HepG2 (cell line): Measurements from ENCODE around the gene SPRED2. TPM values are rescaled to one million over a fixed set of nuclear protein-coding genes. Genes with fewer than 3 reads are reported as not detected.

ENCODE experiments used
- BORCS8-MEF2B ChIP-seq: sonication (generic); formaldehyde crosslinking; IDR thresholded peaks from 2 replicates; pipeline ENCODE4 v1.8.0; 2022; ENCODE audit warnings: mild to moderate bottlenecking, missing genetic modification reagents
- BRCA1 ChIP-seq: sonication (generic); formaldehyde crosslinking; IDR thresholded peaks from 2 replicates; pipeline ENCODE4 v1.4.0; 2020; ENCODE audit warnings: missing genetic modification reagents
- DDIT3 ChIP-seq: sonication (generic); formaldehyde crosslinking; IDR thresholded peaks from 2 replicates; pipeline ENCODE4 v1.4.0; 2020; ENCODE audit warnings: mild to moderate bottlenecking, missing genetic modification reagents
- HOXA5 ChIP-seq: sonication (generic); formaldehyde crosslinking; IDR thresholded peaks from 2 replicates; pipeline ENCODE4 v1.4.0; 2020; ENCODE audit warnings: missing genetic modification reagents
- HOXA9 ChIP-seq: sonication (generic); formaldehyde crosslinking; IDR thresholded peaks from 2 replicates; pipeline ENCODE4 v1.8.1; 2022; ENCODE audit warnings: missing genetic modification reagents, mild to moderate bottlenecking, moderate library complexity, borderline replicate concordance
- JARID2 ChIP-seq: sonication (generic); formaldehyde crosslinking; IDR thresholded peaks from 2 replicates; pipeline ENCODE4 v1.8.1; 2023; ENCODE audit warnings: missing genetic modification reagents, inconsistent platforms; ENCODE audit not compliant: insufficient replicate concordance
- JUND ChIP-seq: sonication (generic); formaldehyde crosslinking; IDR thresholded peaks from 2 replicates; pipeline ENCODE4 v1.8.0; 2022; ENCODE audit warnings: mild to moderate bottlenecking, missing genetic modification reagents
- MEF2D ChIP-seq: sonication (generic); formaldehyde crosslinking; IDR thresholded peaks from 2 replicates; pipeline ENCODE4 v1.5.1; 2020; ENCODE audit warnings: mild to moderate bottlenecking, missing genetic modification reagents
- MTA3 ChIP-seq: sonication (generic); formaldehyde crosslinking; IDR thresholded peaks from 2 replicates; pipeline ENCODE4 v1.4.0; 2020; ENCODE audit warnings: missing genetic modification reagents
- MXD4 ChIP-seq: IDR thresholded peaks from 2 replicates; pipeline ENCODE4 v1.6.1; 2016; ENCODE audit warnings: mild to moderate bottlenecking, missing biosample characterization, missing genetic modification reagents
- NAIF1 ChIP-seq: sonication (generic); formaldehyde crosslinking; IDR thresholded peaks from 2 replicates; pipeline ENCODE4 v1.5.0; 2020; ENCODE audit warnings: mild to moderate bottlenecking, missing genetic modification reagents, borderline replicate concordance
- NCOA2 ChIP-seq: sonication (generic); formaldehyde crosslinking; IDR thresholded peaks from 2 replicates; pipeline ENCODE4 v1.8.0; 2022; ENCODE audit warnings: inconsistent platforms
- NFIB ChIP-seq: sonication (generic); formaldehyde crosslinking; IDR thresholded peaks from 2 replicates; pipeline ENCODE4 v1.9.0; 2021; ENCODE audit warnings: missing genetic modification reagents, mild to moderate bottlenecking, borderline replicate concordance
- SIX4 ChIP-seq: sonication (generic); formaldehyde crosslinking; IDR thresholded peaks from 2 replicates; pipeline ENCODE4 v1.4.0; 2020; ENCODE audit warnings: missing genetic modification reagents
- STAG1 ChIP-seq: sonication (generic); formaldehyde crosslinking; IDR thresholded peaks from 2 replicates; pipeline ENCODE4 v1.4.0; 2020; ENCODE audit warnings: missing genetic modification reagents
- TOE1 ChIP-seq: sonication (generic); formaldehyde crosslinking; IDR thresholded peaks from 2 replicates; pipeline ENCODE4 v1.4.0; 2020; ENCODE audit warnings: mild to moderate bottlenecking, missing genetic modification reagents
- ZNF33A ChIP-seq: sonication (generic); formaldehyde crosslinking; IDR thresholded peaks from 2 replicates; pipeline ENCODE4 v1.5.1; 2020; ENCODE audit warnings: missing genetic modification reagents, mild to moderate bottlenecking, moderate library complexity, borderline replicate concordance
- ZNF33B ChIP-seq: sonication (generic); formaldehyde crosslinking; IDR thresholded peaks from 2 replicates; pipeline ENCODE4 v1.5.1; 2020; ENCODE audit warnings: mild to moderate bottlenecking, missing genetic modification reagents
- ZNF431 ChIP-seq: sonication (generic); formaldehyde crosslinking; IDR thresholded peaks from 2 replicates; pipeline ENCODE4 v1.9.0; 2022; ENCODE audit warnings: missing genetic modification reagents, low read depth, mild to moderate bottlenecking, borderline replicate concordance
- ZNF557 ChIP-seq: sonication (generic); formaldehyde crosslinking; IDR thresholded peaks from 2 replicates; pipeline ENCODE4 v1.4.0; 2020; ENCODE audit warnings: missing genetic modification reagents
- ZNF569 ChIP-seq: sonication (generic); formaldehyde crosslinking; IDR thresholded peaks from 2 replicates; pipeline ENCODE4 v1.5.0; 2020; ENCODE audit warnings: mild to moderate bottlenecking, missing genetic modification reagents, moderate library complexity, borderline replicate concordance
- ZNF670 ChIP-seq: sonication (generic); formaldehyde crosslinking; IDR thresholded peaks from 2 replicates; pipeline ENCODE4 v1.8.0; 2022; ENCODE audit warnings: mild to moderate bottlenecking, missing genetic modification reagents, borderline replicate concordance
- ZSCAN5A ChIP-seq: sonication (generic); formaldehyde crosslinking; IDR thresholded peaks from 2 replicates; pipeline ENCODE4 v1.8.0; 2022; ENCODE audit warnings: mild to moderate bottlenecking, missing genetic modification reagents, borderline replicate concordance
- ZSCAN9 ChIP-seq: IDR thresholded peaks from 2 replicates; pipeline ENCODE4 v1.6.1; 2016; ENCODE audit warnings: borderline replicate concordance
- polyA plus RNA-seq, 8 experiments: library from polyadenylated mRNA; depleted of rRNA in 3 of 8; stranded (reverse) in 7 of 8; unstranded in 1 of 8; fragments of >200 nt; fragmentation: Illumina TruSeq in 4 of 8; extraction: Trizol in 4 of 8; gene quantifications; 2 replicates each; pipeline versions ENCODE4 v1.2.1 to v1.2.3, GENCODE V29; 2011 to 2016; ENCODE audit warnings: low read depth in 4 of 8, missing spikeins in 1 of 8, mixed read lengths in 1 of 8; ENCODE audit not compliant: insufficient read depth in 1 of 8
- total RNA-seq, 5 experiments: library from RNA; depleted of rRNA; stranded (reverse); fragments of >200 nt; fragmentation: Illumina TruSeq; extraction: Trizol; gene quantifications; 2 replicates each; pipeline ENCODE4 v1.2.3, GENCODE V29; 2016; ENCODE audit warnings: low read depth in 1 of 5
- TF ChIP-seq, protein P1 (sequence below): IDR thresholded peaks from 2 replicates; pipeline ENCODE4 v1.6.1; 2016
- TF ChIP-seq, protein P2 (sequence below): sonication (generic); formaldehyde crosslinking; IDR thresholded peaks from 2 replicates; pipeline ENCODE4 v1.5.1; 2020; ENCODE audit warnings: missing genetic modification reagents, mild to moderate bottlenecking, borderline replicate concordance
- TF ChIP-seq, protein P3 (sequence below): sonication (generic); formaldehyde crosslinking; IDR thresholded peaks from 2 replicates; pipeline ENCODE4 v1.4.0; 2020; ENCODE audit warnings: mild to moderate bottlenecking, missing genetic modification reagents

SPRED2 gene
- total and polyA plus RNA-seq, 2 of the 13 experiments (the other 11 are each of a cell fraction or from before 2014, with no cell fraction given) = 13.0 to 37.0 TPM

GRCh38 chr2:65382776-65383357, 49.5 kb downstream of the SPRED2 start (continued):
- TF ChIP-seq, protein P1, sequence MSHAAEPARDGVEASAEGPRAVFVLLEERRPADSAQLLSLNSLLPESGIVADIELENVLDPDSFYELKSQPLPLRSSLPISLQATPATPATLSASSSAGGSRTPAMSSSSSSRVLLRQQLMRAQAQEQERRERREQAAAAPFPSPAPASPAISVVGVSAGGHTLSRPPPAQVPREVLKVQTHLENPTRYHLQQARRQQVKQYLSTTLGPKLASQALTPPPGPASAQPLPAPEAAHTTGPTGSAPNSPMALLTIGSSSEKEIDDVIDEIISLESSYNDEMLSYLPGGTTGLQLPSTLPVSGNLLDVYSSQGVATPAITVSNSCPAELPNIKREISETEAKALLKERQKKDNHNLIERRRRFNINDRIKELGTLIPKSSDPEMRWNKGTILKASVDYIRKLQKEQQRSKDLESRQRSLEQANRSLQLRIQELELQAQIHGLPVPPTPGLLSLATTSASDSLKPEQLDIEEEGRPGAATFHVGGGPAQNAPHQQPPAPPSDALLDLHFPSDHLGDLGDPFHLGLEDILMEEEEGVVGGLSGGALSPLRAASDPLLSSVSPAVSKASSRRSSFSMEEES (CRISPR knock-in tag) = peak; percentile 60
- peak; percentile 60 for TF ChIP-seq STAG1 (CRISPR knock-in tag)
- TF ChIP-seq DDIT3 = no peak
- TF ChIP-seq ZSCAN9 (CRISPR knock-in tag) = peak; percentile 74; the same call in 1 of the 2 replicates
- TF ChIP-seq JUND (CRISPR knock-in tag) = no peak
- no peak for TF ChIP-seq ZNF33B (CRISPR knock-in tag)
- no peak for TF ChIP-seq BRCA1 (CRISPR knock-in tag)
- TF ChIP-seq, protein P2, sequence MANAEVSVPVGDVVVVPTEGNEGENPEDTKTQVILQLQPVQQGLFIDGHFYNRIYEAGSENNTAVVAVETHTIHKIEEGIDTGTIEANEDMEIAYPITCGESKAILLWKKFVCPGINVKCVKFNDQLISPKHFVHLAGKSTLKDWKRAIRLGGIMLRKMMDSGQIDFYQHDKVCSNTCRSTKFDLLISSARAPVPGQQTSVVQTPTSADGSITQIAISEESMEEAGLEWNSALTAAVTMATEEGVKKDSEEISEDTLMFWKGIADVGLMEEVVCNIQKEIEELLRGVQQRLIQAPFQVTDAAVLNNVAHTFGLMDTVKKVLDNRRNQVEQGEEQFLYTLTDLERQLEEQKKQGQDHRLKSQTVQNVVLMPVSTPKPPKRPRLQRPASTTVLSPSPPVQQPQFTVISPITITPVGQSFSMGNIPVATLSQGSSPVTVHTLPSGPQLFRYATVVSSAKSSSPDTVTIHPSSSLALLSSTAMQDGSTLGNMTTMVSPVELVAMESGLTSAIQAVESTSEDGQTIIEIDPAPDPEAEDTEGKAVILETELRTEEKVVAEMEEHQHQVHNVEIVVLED (CRISPR knock-in tag) = no peak
- TF ChIP-seq BORCS8-MEF2B (CRISPR knock-in tag) = peak; percentile 49; the same call in 1 of the 2 replicates
- TF ChIP-seq NFIB (CRISPR knock-in tag) = no peak
- TF ChIP-seq NAIF1 (CRISPR knock-in tag) = peak; percentile 50; the same call in 1 of the 2 replicates
- peak; percentile 64; the same call in 1 of the 2 replicates for TF ChIP-seq SIX4 (CRISPR knock-in tag)
- TF ChIP-seq TOE1 = no peak
- no peak for TF ChIP-seq ZNF670 (CRISPR knock-in tag)
- TF ChIP-seq ZNF33A (CRISPR knock-in tag) = no peak
- no peak for TF ChIP-seq HOXA5 (CRISPR knock-in tag)
- no peak for TF ChIP-seq ZNF557 (CRISPR knock-in tag)
- TF ChIP-seq MEF2D = peak; percentile 67; the same call in 1 of the 2 replicates
- TF ChIP-seq ZNF431 (CRISPR knock-in tag) = no peak
- no peak for TF ChIP-seq ZSCAN5A
- 0 out of 2 replicates have a peak, but pooled peaks have one; percentile 47 for TF ChIP-seq NCOA2 (CRISPR knock-in tag)
- TF ChIP-seq, protein P3, sequence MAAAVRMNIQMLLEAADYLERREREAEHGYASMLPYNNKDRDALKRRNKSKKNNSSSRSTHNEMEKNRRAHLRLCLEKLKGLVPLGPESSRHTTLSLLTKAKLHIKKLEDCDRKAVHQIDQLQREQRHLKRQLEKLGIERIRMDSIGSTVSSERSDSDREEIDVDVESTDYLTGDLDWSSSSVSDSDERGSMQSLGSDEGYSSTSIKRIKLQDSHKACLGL (CRISPR knock-in tag) = no peak
- no peak for TF ChIP-seq MTA3 (CRISPR knock-in tag)
- no peak for TF ChIP-seq HOXA9 (CRISPR knock-in tag)
- TF ChIP-seq MXD4 (CRISPR knock-in tag) = peak; percentile 44; the same call in 1 of the 2 replicates
- no peak for TF ChIP-seq JARID2 (CRISPR knock-in tag)
- TF ChIP-seq ZNF569 = no peak
